ENCODE data around the gene CHD9. TPM values are rescaled to one million over a fixed set of nuclear protein-coding genes. Genes with fewer than 3 reads are reported as not detected.

Gene CHD9
- total RNA-seq, 1 experiment from 2014 or later: 18.9 TPM

- TF ChIP-seq ZBTB33 (IDR thresholded peaks at IDR 0.05; ENCODE audit: extremely low read depth, insufficient replicate concordance, low read length): no peak
- TF ChIP-seq EGR1 (IDR thresholded peaks at IDR 0.05; ENCODE audit: low read depth): no peak
Observed at GRCh38 chr16:53057658-53058057, 2.9 kb downstream of the CHD9 start (continued).

- Histone ChIP-seq H3K9me3 (ENCODE audit: control insufficient read depth in 1 of 2, insufficient read depth in 1 of 2, low read depth in 1 of 2, low read length in 2 of 2) (no peaks in the 10 kb centered on the region), H2AFZ (ENCODE audit: low read depth, low read length, poor library complexity, severe bottlenecking) (no peak overlapping the region), H3K4me2 (ENCODE audit: low read length) (no peak overlapping the region), H4K20me1 (ENCODE audit: insufficient read depth) (0 out of 2 replicates have a peak, but pooled peaks cover 4% of the 10 kb centered on the region), H3K27me3 (ENCODE audit: insufficient read depth, low read length) (no peaks in the 10 kb centered on the region), H3K9ac (ENCODE audit: low read length) (no peak overlapping the region), H3K79me2 (ENCODE audit: insufficient read depth, low read length) (peaks cover 84% of the 10 kb centered on the region), H3K36me3 (ENCODE audit: control insufficient read depth in 1 of 2, insufficient read depth in 2 of 2, low read length in 2 of 2) (no peaks in the 10 kb centered on the region), H3K4me1 (ENCODE audit: control insufficient read depth in 1 of 2, insufficient read depth in 2 of 2, low read length in 2 of 2) (peaks cover 22 to 46% of the 10 kb centered on the region in 2 experiments), H3K27ac (ENCODE audit: low read depth, low read length) (no peak overlapping the region), H3K4me3 (replicated peaks in 1 of 2; ENCODE audit: low read depth in 1 of 2, low read length in 2 of 2) (no peak overlapping the region), H3K9me2 (ENCODE audit: insufficient read depth) (no peaks in the 10 kb centered on the region)
- POLR2A ChIA-PET: no interaction called here
- DNase-seq (ENCODE audit: low read depth, low spot score): no peak
- no TSS peak for BruUV-seq (replicated peaks)
- RAD21 ChIA-PET (ENCODE audit: low non-redundant PET in 1 of 2, low total read pairs in 2 of 2, uncharacterized antibody in 2 of 2, unreplicated experiment in 2 of 2): no interaction called here
- CTCF ChIA-PET: no interaction called here
- intact Hi-C loops (cut with micrococcal nuclease): no loop called here
- ATAC-seq: no peak
- TF ChIP-seq CTCF (IDR thresholded peaks at IDR 0.05 in 2 of 3, conservative IDR thresholded peaks at IDR 0.05 in 1 of 3; ENCODE audit: borderline replicate concordance in 1 of 3, insufficient read depth in 1 of 3, low read depth in 2 of 3, low read length in 2 of 3) (no peak), EZH2 (IDR thresholded peaks at IDR 0.05) (no peak), MAX (IDR thresholded peaks at IDR 0.05) (no peak), SRF (IDR thresholded peaks at IDR 0.05; ENCODE audit: low read depth) (no peak), YY1 (IDR thresholded peaks at IDR 0.05; ENCODE audit: extremely low read depth, insufficient replicate concordance, low read depth, low read length) (no peak), ZBTB33 (IDR thresholded peaks at IDR 0.05; ENCODE audit: extremely low read depth, insufficient replicate concordance, low read length) (no peak), SIN3A (IDR thresholded peaks at IDR 0.05; ENCODE audit: low read depth) (no peak), SP1 (IDR thresholded peaks at IDR 0.05; ENCODE audit: low read depth) (no peak), EZH2phosphoT487 (IDR thresholded peaks at IDR 0.05; ENCODE audit: borderline replicate concordance) (no peak), CEBPB (IDR thresholded peaks at IDR 0.05; ENCODE audit: low read depth) (no peak), ELF1 (IDR thresholded peaks at IDR 0.05; ENCODE audit: borderline replicate concordance, low read depth) (no peak), POLR2A (IDR thresholded peaks at IDR 0.05; ENCODE audit: borderline replicate concordance, extremely low read depth, insufficient read depth, insufficient read length) (no peak), REST (IDR thresholded peaks at IDR 0.05; ENCODE audit: low read depth) (no peak), TCF7L2 (IDR thresholded peaks at IDR 0.05; ENCODE audit: borderline replicate concordance, extremely low read depth, insufficient read depth, insufficient read length) (no peak)
Observed at GRCh38 chr16:53058441-53058840, 3.6 kb downstream of the CHD9 start.

Measured in HCT116 (cell line).